Cardiac muscle cell (in vitro differentiated cells and primary cell): ENCODE data around the gene JMJD1C. TPM values are rescaled to one million over a fixed set of nuclear protein-coding genes. Genes with fewer than 3 reads are reported as not detected.
A peak's percentile ranks its signal among the peaks of the same experiment; 100 is the strongest.

ENCODE experiments used
- DNase-seq, 2 donors: peaks; one replicate each; pipeline versions ENCODE4 v3.0.0 to v3.0.0-alpha.2; 2010 to 2017; ENCODE audit warnings: low read depth in 1 of 2, low spot score in 1 of 2
- H3K27ac ChIP-seq: fragments of 200-600 bp; sonication (generic); 2 replicates; pipeline ENCODE4 v1.5.1; 2016
- H3K27me3 ChIP-seq: fragments of 200-600 bp; sonication (generic); 2 replicates; pipeline ENCODE4 v1.6.0; 2016; ENCODE audit warnings: control low read depth
- H3K36me3 ChIP-seq: fragments of 200-600 bp; sonication (generic); 2 replicates; pipeline ENCODE4 v1.5.1; 2016; ENCODE audit warnings: control low read depth
- H3K4me1 ChIP-seq: fragments of 200-600 bp; sonication (generic); 2 replicates; pipeline ENCODE4 v1.8.1; 2017; ENCODE audit warnings: low read depth, mild to moderate bottlenecking, mixed run types
- H3K4me3 ChIP-seq: fragments of 200-600 bp; sonication (generic); 2 replicates; pipeline ENCODE4 v1.5.1; 2016; ENCODE audit warnings: mild to moderate bottlenecking
- H3K9me3 ChIP-seq: fragments of 200-600 bp; sonication (generic); 2 replicates; pipeline ENCODE4 v1.5.1; 2017; ENCODE audit warnings: low read depth, mild to moderate bottlenecking, control low read depth
- CTCF ChIP-seq: IDR thresholded peaks from 2 replicates; pipeline ENCODE4 v1.5.1; 2012; ENCODE audit warnings: low read depth, mild to moderate bottlenecking, low read length
- polyA plus RNA-seq: library from polyadenylated mRNA; unstranded; fragments of >200 nt; fragmentation: Nextera tagmentation; extraction: Ambion mirVana; gene quantifications from 2 replicates; pipeline ENCODE4 v1.2.1, GENCODE V29; 2016
- total RNA-seq: library from RNA; depleted of rRNA; stranded (reverse); fragments of >200 nt; gene quantifications from 2 replicates; pipeline ENCODE4 v1.2.3, GENCODE V29; 2016

The JMJD1C gene
- total and polyA plus RNA-seq, 2 experiments from 2014 or later, result 59.1 to 144 TPM

GRCh38 chr10:63441404-63441803 lies 24.4 kb downstream of the JMJD1C start:
- H3K4me1 ChIP-seq, result peaks cover 41% of the 10 kb centered on the region
- no peaks in the 10 kb centered on the region for H3K36me3 ChIP-seq
- no peak overlapping the region for H3K4me3 ChIP-seq
- H3K9me3 ChIP-seq, result no peaks in the 10 kb centered on the region
- no peak for TF ChIP-seq CTCF
- H3K27me3 ChIP-seq, result no peaks in the 10 kb centered on the region
- no peak for DNase-seq
- H3K27ac ChIP-seq, result peak overlapping the region; percentile 56

GRCh38 chr10:63439607-63440006 lies 26.2 kb downstream of the JMJD1C start:
- no peak for TF ChIP-seq CTCF
- Histone ChIP-seq H3K4me1 (peaks cover 49% of the 10 kb centered on the region), H3K36me3 (no peaks in the 10 kb centered on the region), H3K27me3 (no peaks in the 10 kb centered on the region), H3K4me3 (no peak overlapping the region), H3K27ac (peak overlapping the region; percentile 84), H3K9me3 (no peaks in the 10 kb centered on the region)
- DNase-seq, result no peak

DNA sequence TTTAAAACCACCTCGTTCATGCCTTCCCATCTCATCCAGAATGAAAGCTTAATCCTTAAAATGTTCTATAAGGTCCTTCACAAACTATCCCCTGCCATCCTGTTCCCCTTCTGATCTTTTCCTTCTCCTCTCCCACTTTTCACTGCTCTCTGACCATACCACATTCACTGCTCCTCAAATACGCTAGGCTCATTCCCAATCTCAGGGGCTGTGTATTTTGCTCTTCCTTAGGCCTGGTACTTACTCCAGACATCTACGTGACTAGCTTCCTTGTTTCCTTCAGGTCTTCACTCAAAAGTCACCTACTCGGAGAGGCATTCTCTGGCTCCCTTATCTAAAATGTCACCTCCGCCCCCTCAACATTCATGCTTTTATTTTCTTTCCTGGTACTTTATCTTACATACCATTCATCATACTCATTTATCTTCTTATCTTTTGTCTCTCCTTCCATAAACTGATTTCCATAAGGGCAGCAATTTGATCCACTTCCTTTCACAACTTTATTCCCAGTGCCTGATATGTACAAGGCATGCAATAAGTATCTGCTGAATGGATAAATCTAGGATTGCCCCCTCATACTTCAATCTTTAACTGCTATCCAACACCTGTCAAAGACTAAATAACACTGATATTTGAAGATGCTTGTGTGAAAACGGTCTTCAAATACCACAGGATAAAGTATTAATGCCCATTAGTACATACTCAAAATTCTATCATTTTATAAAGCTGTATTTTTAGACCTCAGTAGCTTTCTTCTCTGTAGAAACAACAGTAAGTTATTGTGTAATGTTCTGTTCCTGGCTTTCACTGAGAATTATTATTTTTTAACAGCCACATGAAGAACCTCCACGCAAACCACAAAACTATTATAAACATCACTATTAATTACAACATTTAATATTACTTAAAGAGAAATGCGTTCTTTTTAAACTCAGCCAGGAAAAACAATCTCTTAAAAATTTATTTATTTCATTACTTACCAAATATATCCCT lies 27.0 kb downstream of the JMJD1C start:
- peaks cover 50% of the 10 kb centered on the region for H3K4me1 ChIP-seq
- no peaks in the 10 kb centered on the region for H3K9me3 ChIP-seq
- no peaks in the 10 kb centered on the region for H3K27me3 ChIP-seq
- DNase-seq, result peak; percentile 24 to 52
- H3K36me3 ChIP-seq, result no peaks in the 10 kb centered on the region
- TF ChIP-seq CTCF, result no peak
- no peak overlapping the region for H3K4me3 ChIP-seq
- peak overlapping the region; percentile 84 for H3K27ac ChIP-seq

DNA sequence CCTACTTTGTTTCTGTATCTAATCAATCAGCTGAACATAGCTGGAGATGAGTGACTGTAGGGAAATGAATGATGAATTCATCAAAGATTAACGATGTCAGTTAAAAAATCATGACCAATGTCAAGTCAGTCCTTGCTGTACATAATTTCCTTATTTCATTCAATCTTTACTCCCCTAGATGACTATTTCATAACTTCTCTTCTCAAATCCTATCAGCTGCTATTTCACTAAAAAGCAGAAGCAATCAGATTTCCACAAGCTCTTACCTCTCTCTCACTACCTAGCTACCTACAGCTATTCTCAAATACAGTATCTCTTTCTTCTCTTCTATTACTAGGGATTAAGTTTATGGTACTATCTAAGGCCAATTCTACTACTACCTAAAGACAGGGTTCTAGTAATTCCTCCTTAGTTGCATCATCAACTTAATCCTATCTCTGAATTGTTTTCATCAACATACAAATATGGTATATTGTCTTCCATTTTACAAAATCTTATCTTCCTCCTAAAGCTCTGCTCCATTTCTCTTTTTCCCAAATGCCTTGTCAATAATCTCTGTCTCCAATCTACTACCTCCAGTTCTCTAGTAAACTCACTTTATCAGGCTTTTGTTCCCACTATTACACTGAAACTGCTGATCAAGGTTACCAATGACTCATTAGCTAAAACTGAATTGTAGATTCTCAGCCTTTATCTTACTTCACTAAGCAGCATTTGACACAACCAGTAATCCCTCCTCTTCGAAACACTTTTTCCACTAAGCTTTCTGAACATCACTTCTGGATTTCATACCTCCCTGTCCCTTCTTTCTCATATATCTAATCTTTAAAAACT lies 28.4 kb downstream of the JMJD1C start:
- TF ChIP-seq CTCF, result no peak
- Histone ChIP-seq H3K9me3 (no peaks in the 10 kb centered on the region), H3K36me3 (no peaks in the 10 kb centered on the region), H3K27ac (peak overlapping the region; percentile 84), H3K27me3 (no peaks in the 10 kb centered on the region), H3K4me3 (no peak overlapping the region), H3K4me1 (peaks cover 50% of the 10 kb centered on the region)
- no peak for DNase-seq

- no peak for DNase-seq
- Histone ChIP-seq H3K4me1 (peaks cover 40% of the 10 kb centered on the region), H3K4me3 (no peak overlapping the region), H3K36me3 (no peaks in the 10 kb centered on the region), H3K27ac (no peak overlapping the region), H3K9me3 (no peaks in the 10 kb centered on the region), H3K27me3 (no peaks in the 10 kb centered on the region)
- TF ChIP-seq CTCF, result no peak
Observed at GRCh38 chr10:63436225-63436624, 29.6 kb downstream of the JMJD1C start.
